Smooth muscle cell (in vitro differentiated cells): Measurements from ENCODE around the gene TAMALIN. TPM values are rescaled to one million over a fixed set of nuclear protein-coding genes. Genes with fewer than 3 reads are reported as not detected.

Source experiments
- DNase-seq: peaks from one replicate; lab custom pipeline; 2025; ENCODE audit not compliant: unreplicated experiment; lab: John Stamatoyannopoulos, UW
- H2AFZ ChIP-seq: fragments of 200-600 bp; sonication (generic); 2 replicates; pipeline ENCODE4 v1.6.0; 2016; ENCODE audit warnings: antibody characterized with exemption, low read depth, mild to moderate bottlenecking
- H3F3A ChIP-seq: fragments of 200-600 bp; sonication (generic); 2 replicates; pipeline ENCODE4 v1.6.0; 2017; ENCODE audit warnings: antibody characterized with exemption, low read depth
- H3K27ac ChIP-seq: fragments of 200-600 bp; sonication (generic); 2 replicates; pipeline ENCODE4 v1.5.1; 2016; ENCODE audit warnings: low read depth, mild to moderate bottlenecking
- H3K27me3 ChIP-seq: fragments of 200-600 bp; sonication (generic); 2 replicates; pipeline ENCODE4 v1.6.1; 2016; ENCODE audit warnings: low read depth, mild to moderate bottlenecking
- H3K36me3 ChIP-seq: fragments of 200-600 bp; sonication (generic); 2 replicates; pipeline ENCODE4 v1.5.1; 2016; ENCODE audit warnings: low read depth
- H3K4me1 ChIP-seq: fragments of 200-600 bp; sonication (generic); 2 replicates; pipeline ENCODE4 v1.5.1; 2016; ENCODE audit warnings: low read depth
- H3K4me2 ChIP-seq: fragments of 200-600 bp; sonication (generic); 2 replicates; pipeline ENCODE4 v1.6.0; 2016; ENCODE audit warnings: mild to moderate bottlenecking
- H3K4me3 ChIP-seq: fragments of 200-600 bp; sonication (generic); 2 replicates; pipeline ENCODE4 v1.5.1; 2016; ENCODE audit warnings: mild to moderate bottlenecking
- H3K79me2 ChIP-seq: fragments of 200-600 bp; sonication (generic); 2 replicates; pipeline ENCODE4 v1.6.0; 2016; ENCODE audit warnings: low read depth, mild to moderate bottlenecking
- H3K9ac ChIP-seq: fragments of 200-600 bp; sonication (generic); 2 replicates; pipeline ENCODE4 v1.6.0; 2016; ENCODE audit warnings: low read depth
- H3K9me3 ChIP-seq: fragments of 200-600 bp; sonication (generic); replicated peaks from 2 replicates; pipeline ENCODE4 v1.5.1; 2016; ENCODE audit warnings: low read depth
- H4K20me1 ChIP-seq: fragments of 200-600 bp; sonication (generic); 2 replicates; pipeline ENCODE4 v1.6.0; 2016; ENCODE audit warnings: low read depth
- CTCF ChIP-seq: fragments of 200-600 bp; sonication (generic); IDR thresholded peaks from 2 replicates; pipeline ENCODE4 v1.5.1; 2017; ENCODE audit warnings: borderline replicate concordance, mild to moderate bottlenecking, antibody characterized with exemption; ENCODE audit not compliant: insufficient read depth, poor library complexity, severe bottlenecking
- WGBS: methylation state at CpG from one replicate; pipeline ENCODE4 v1.1.7; 2016; ENCODE audit warnings: low lambda C conversion rate; 5-methylcytosine and 5-hydroxymethylcytosine counted together
- polyA plus RNA-seq: library from polyadenylated mRNA; unstranded; fragments of >200 nt; fragmentation: Nextera tagmentation; extraction: Ambion mirVana; gene quantifications from 2 replicates; pipeline ENCODE4 v1.2.1, GENCODE V29; 2016
- total RNA-seq: library from RNA; depleted of rRNA; stranded (reverse); fragments of >200 nt; gene quantifications from 2 replicates; pipeline ENCODE4 v1.2.3, GENCODE V29; 2014

Gene TAMALIN
- total and polyA plus RNA-seq, 2 experiments from 2014 or later, result 4.1 to 32.4 TPM

- Histone ChIP-seq H3K79me2 (peaks cover 6% of the 10 kb centered on the region), H3K9ac (no peak overlapping the region), H3K27ac (no peak overlapping the region), H3K4me3 (no peak overlapping the region), H3K9me3 (no peaks in the 10 kb centered on the region), H3K36me3 (no peaks in the 10 kb centered on the region), H4K20me1 (peaks cover 79% of the 10 kb centered on the region), H2AFZ (no peak overlapping the region), H3F3A (peaks cover 4% of the 10 kb centered on the region), H3K4me2 (peak overlapping the region; percentile 90), H3K4me1 (peaks cover 8% of the 10 kb centered on the region), H3K27me3 (no peaks in the 10 kb centered on the region)
- TF ChIP-seq CTCF, result no peak
- 97% methylated on average over 20 of the region's 21 CpGs for WGBS
- DNase-seq, result no peak
Measured at GRCh38 chr12:52054231-52054832, 47.6 kb downstream of the TAMALIN start.

- Histone ChIP-seq H3K4me1 (peaks cover 5% of the 10 kb centered on the region), H2AFZ (no peak overlapping the region), H3K27ac (no peak overlapping the region), H3K9ac (no peak overlapping the region), H3K9me3 (no peaks in the 10 kb centered on the region), H4K20me1 (peaks cover 79% of the 10 kb centered on the region), H3K27me3 (no peaks in the 10 kb centered on the region), H3K36me3 (no peaks in the 10 kb centered on the region), H3K4me3 (no peak overlapping the region), H3K4me2 (no peak overlapping the region), H3F3A (peaks cover 4% of the 10 kb centered on the region), H3K79me2 (peaks cover 6% of the 10 kb centered on the region)
- DNase-seq, result no peak
- WGBS, result 91% methylated on average over 21 of the region's 21 CpGs
- TF ChIP-seq CTCF, result no peak
Measured at GRCh38 chr12:52054833-52055730, 48.3 kb downstream of the TAMALIN start.

GRCh38 chr12:52055731-52056711 lies 49.3 kb downstream of the TAMALIN start:
- Histone ChIP-seq H3K27ac (no peak overlapping the region), H4K20me1 (peaks cover 79% of the 10 kb centered on the region), H3K27me3 (no peaks in the 10 kb centered on the region), H3F3A (peaks cover 4% of the 10 kb centered on the region), H2AFZ (no peak overlapping the region), H3K9me3 (no peaks in the 10 kb centered on the region), H3K79me2 (peaks cover 6% of the 10 kb centered on the region), H3K9ac (no peak overlapping the region), H3K4me1 (no peaks in the 10 kb centered on the region), H3K36me3 (no peaks in the 10 kb centered on the region), H3K4me3 (no peak overlapping the region), H3K4me2 (no peak overlapping the region)
- no peak for TF ChIP-seq CTCF
- 95% methylated on average over 26 of the region's 27 CpGs for WGBS
- DNase-seq, result no peak
